Activated CD4-positive, alpha-beta T cell treated with anti-CD3 and anti-CD28 coated beads, Interleukin-2, amount 50 U/mL, for 24 hours (primary cell): ENCODE results near the gene MMP21.

Experiments
- DNase-seq, 2 donors: peaks; one replicate each; pipeline ENCODE4 v3.0.0-alpha.2; 2020; ENCODE audit warnings: low read depth in 1 of 2, low spot score in 1 of 2

The MMP21 gene

GRCh38 chr10:125765835-125766234, 9.8 kb downstream of the MMP21 start:
- DNase-seq: no peak

- no peak for DNase-seq
Measured at GRCh38 chr10:125762692-125763648, 12.7 kb downstream of the MMP21 start.

- no peak for DNase-seq
Measured at GRCh38 chr10:125761961-125762360, 13.7 kb downstream of the MMP21 start.

GRCh38 chr10:125757742-125758141, 17.9 kb downstream of the MMP21 start:
- DNase-seq: no peak

- no peak for DNase-seq
Measured at GRCh38 chr10:125756853-125757487, 18.7 kb downstream of the MMP21 start.

- no peak for DNase-seq
Measured at GRCh38 chr10:125756196-125756595, 19.4 kb downstream of the MMP21 start.

- DNase-seq: no peak
Measured at GRCh38 chr10:125747417-125747816, 28.2 kb downstream of the MMP21 start.

- DNase-seq: no peak
Measured at GRCh38 chr10:125744909-125745308, 30.7 kb downstream of the MMP21 start.

GRCh38 chr10:125742465-125742864, 33.2 kb downstream of the MMP21 start:
- DNase-seq: no peak

GRCh38 chr10:125739994-125740679, 35.5 kb downstream of the MMP21 start:
- DNase-seq: no peak

GRCh38 chr10:125738206-125738605, 37.4 kb downstream of the MMP21 start:
- no peak for DNase-seq

- no peak for DNase-seq
Measured at GRCh38 chr10:125734823-125735222, 40.8 kb downstream of the MMP21 start.

- DNase-seq: no peak
Measured at GRCh38 chr10:125734148-125734547, 41.5 kb downstream of the MMP21 start.

- DNase-seq: no peak
Measured at GRCh38 chr10:125727436-125727835, 48.2 kb downstream of the MMP21 start.

GRCh38 chr10:125726914-125727313, 48.7 kb downstream of the MMP21 start:
- DNase-seq: no peak

GRCh38 chr10:125722811-125723210, 52.8 kb downstream of the MMP21 start:
- DNase-seq: no peak

- no peak for DNase-seq
Measured at GRCh38 chr10:125721035-125721434, 54.6 kb downstream of the MMP21 start.

- peak in 1 of 2 donors; percentile 0 for DNase-seq
Measured at GRCh38 chr10:125720002-125720382, 55.6 kb downstream of the MMP21 start.

- DNase-seq: peak; percentile 96 to 99
Measured at GRCh38 chr10:125719173-125720001, 56.2 kb downstream of the MMP21 start, which contains the start of gene EDRF1. Gene EDRF1 (plus strand): TSS chr10:125719709. CDS start chr10:125719808, 99 bp downstream.
